ENCODE results near the gene UQCC2. TPM values are rescaled to one million over a fixed set of nuclear protein-coding genes. Genes with fewer than 3 reads are reported as not detected.

The UQCC2 gene
- total RNA-seq, 2 donors from 2014 or later: 45.0 to 81.7 TPM

- H3K4me1 ChIP-seq: no peaks in the 10 kb centered on the region
Observed at GRCh38 chr6:33702345-33702977, 9.0 kb downstream of the UQCC2 start.

GRCh38 chr6:33700391-33701050 lies 11.0 kb downstream of the UQCC2 start:
- Histone ChIP-seq H3K27ac (no peak overlapping the region), H3K4me3 (no peak overlapping the region), H3K27me3 (no peaks in the 10 kb centered on the region), H3K36me3 (peaks cover 2% of the 10 kb centered on the region), H3K9me3 (no peaks in the 10 kb centered on the region), H3K4me1 (no peaks in the 10 kb centered on the region), H3K9ac (ENCODE audit: low read depth in 2 of 2, low read length in 2 of 2) (no peak overlapping the region)
- DNase-seq: peak; percentile 80
- TF ChIP-seq CTCF (IDR thresholded peaks at IDR 0.05): peak; percentile 65
- intact Hi-C loops (cut with DNase I): loop anchor here (2.0 kb wide), 1 partner anchor 112 kb away; no protein-coding TSS in a partner anchor

More at GRCh38 chr6:33702345-33702977, 9.0 kb downstream of the UQCC2 start:
- H3K4me3 ChIP-seq: no peak overlapping the region
- no peak overlapping the region for H3K27ac ChIP-seq
- no peaks in the 10 kb centered on the region for H3K9me3 ChIP-seq
- no peaks in the 10 kb centered on the region for H3K36me3 ChIP-seq
- TF ChIP-seq CTCF (IDR thresholded peaks at IDR 0.05): no peak
- intact Hi-C loops (cut with DNase I): no loop called here
- no peak overlapping the region for H3K9ac ChIP-seq (ENCODE audit: low read depth in 2 of 2, low read length in 2 of 2)
- no peak for DNase-seq
- no peaks in the 10 kb centered on the region for H3K27me3 ChIP-seq

GRCh38 chr6:33699739-33700138 lies 11.8 kb downstream of the UQCC2 start:
- intact Hi-C loops (cut with DNase I): loop anchor here (2.0 kb wide), 1 partner anchor 111 kb away; no protein-coding TSS in a partner anchor
- no peak for TF ChIP-seq CTCF (IDR thresholded peaks at IDR 0.05)
- no peak overlapping the region for H3K4me3 ChIP-seq
- no peaks in the 10 kb centered on the region for H3K9me3 ChIP-seq
- no peak for DNase-seq
- no peak overlapping the region for H3K27ac ChIP-seq
- no peaks in the 10 kb centered on the region for H3K4me1 ChIP-seq
- no peaks in the 10 kb centered on the region for H3K27me3 ChIP-seq
- peaks cover 7% of the 10 kb centered on the region for H3K36me3 ChIP-seq
- no peak overlapping the region for H3K9ac ChIP-seq (ENCODE audit: low read depth in 2 of 2, low read length in 2 of 2)

GRCh38 chr6:33699131-33699530 lies 12.4 kb downstream of the UQCC2 start:
- TF ChIP-seq CTCF (IDR thresholded peaks at IDR 0.05): no peak
- no peak overlapping the region for H3K9ac ChIP-seq (ENCODE audit: low read depth in 2 of 2, low read length in 2 of 2)
- no peak overlapping the region for H3K27ac ChIP-seq
- no peaks in the 10 kb centered on the region for H3K4me1 ChIP-seq
- H3K9me3 ChIP-seq: no peaks in the 10 kb centered on the region
- H3K27me3 ChIP-seq: no peaks in the 10 kb centered on the region
- intact Hi-C loops (cut with DNase I): no loop called here
- no peak overlapping the region for H3K4me3 ChIP-seq
- H3K36me3 ChIP-seq: peaks cover 7% of the 10 kb centered on the region
- no peak for DNase-seq

GRCh38 chr6:33698494-33698893 lies 13.0 kb downstream of the UQCC2 start:
- intact Hi-C loops (cut with DNase I): no loop called here

More at GRCh38 chr6:33698494-33698893, 13.0 kb downstream of the UQCC2 start:
- H3K36me3 ChIP-seq: peaks cover 7% of the 10 kb centered on the region
- H3K27me3 ChIP-seq: no peaks in the 10 kb centered on the region
- no peak overlapping the region for H3K9ac ChIP-seq (ENCODE audit: low read depth in 2 of 2, low read length in 2 of 2)
- DNase-seq: no peak
- no peaks in the 10 kb centered on the region for H3K9me3 ChIP-seq
- H3K4me3 ChIP-seq: no peak overlapping the region
- no peak overlapping the region for H3K27ac ChIP-seq
- no peaks in the 10 kb centered on the region for H3K4me1 ChIP-seq
- no peak for TF ChIP-seq CTCF (IDR thresholded peaks at IDR 0.05)

All from colonic mucosa (tissue), 4 donors.